Astrocyte of the hippocampus (primary cell): Measurements from ENCODE around the gene C6.

Experiments used
- DNase-seq: peaks from one replicate; pipeline ENCODE4 v3.0.0; 2011; ENCODE audit warnings: low read depth, low spot score

The C6 gene

GRCh38 chr5:41200506-41200905, 12.8 kb downstream of the C6 start:
- no peak for DNase-seq

DNA sequence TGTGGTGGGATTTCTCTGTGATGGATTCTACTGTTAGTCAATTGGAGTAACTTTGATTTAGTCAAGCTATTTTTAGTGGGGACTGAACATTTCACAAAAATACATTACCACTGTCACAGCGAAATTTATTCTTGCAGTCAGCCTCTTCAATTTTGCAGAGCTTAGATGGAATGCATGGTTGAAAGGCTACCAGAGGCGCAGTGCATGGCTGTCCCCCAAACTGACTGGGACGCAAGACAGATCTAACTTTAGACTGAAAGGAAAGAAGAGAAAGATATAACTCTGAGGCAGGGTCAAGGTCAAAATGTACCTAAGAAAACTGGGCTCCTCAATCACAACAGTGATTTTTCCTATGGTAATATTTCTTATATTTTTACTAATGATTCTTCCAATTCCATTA, 13.7 kb downstream of the C6 start:
- no peak for DNase-seq

DNA sequence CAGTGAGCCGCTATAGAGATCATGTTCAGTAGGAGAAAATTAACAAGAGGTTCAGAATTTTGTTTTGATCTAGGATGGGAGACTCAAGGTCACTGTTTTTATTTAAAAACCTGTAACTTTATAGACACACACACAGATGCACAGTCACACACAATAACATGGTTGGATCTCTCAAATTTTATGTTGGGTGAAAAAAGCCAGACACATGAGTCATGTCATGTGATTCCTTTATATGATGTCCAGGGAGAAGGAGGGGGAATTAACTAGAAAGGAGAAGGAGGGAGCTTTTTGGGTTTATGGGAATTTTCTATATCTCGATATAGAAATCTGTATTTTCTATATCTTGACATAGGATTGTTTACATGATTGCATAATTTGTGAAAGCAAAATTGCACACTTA, 17.1 kb downstream of the C6 start:
- no peak for DNase-seq

DNA sequence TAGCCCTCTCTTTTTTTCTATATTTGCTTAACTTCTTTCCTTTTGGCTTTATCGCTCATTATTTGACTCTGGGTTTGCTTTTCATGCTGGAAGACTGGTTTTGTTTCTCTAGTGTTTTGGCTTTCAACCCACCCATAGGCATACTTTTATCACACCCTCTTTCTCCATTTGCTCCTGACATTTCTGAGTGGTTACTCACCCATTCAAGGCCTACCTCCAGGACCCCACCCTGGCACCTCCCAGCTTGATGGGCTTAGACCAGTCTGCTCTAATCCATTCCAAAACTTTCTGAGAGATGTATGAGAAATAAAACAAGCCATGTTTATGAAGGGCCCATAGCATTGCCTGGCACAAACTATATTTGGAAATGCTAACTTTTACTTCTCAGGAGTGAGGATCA, 18.1 kb downstream of the C6 start:
- no peak for DNase-seq

DNA sequence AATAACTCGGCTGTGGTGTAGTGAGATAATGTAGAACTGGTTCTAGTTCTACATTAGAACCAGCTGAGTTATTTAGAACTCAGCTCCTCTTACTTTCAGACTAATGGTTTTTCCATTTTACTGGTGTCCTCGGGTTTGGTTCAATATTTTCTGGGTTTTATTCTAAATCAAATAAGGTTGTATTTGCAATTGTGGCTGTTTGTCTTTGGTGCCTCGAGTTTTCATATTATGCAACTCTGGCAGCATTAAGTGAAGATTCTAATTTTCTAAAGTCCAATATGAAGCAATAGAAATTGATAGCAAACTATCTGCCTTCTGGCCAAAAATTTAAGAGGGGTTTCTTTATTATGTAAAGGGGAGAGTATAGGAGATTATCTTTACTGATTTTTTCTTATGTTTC, 19.0 kb downstream of the C6 start:
- no peak for DNase-seq

DNA sequence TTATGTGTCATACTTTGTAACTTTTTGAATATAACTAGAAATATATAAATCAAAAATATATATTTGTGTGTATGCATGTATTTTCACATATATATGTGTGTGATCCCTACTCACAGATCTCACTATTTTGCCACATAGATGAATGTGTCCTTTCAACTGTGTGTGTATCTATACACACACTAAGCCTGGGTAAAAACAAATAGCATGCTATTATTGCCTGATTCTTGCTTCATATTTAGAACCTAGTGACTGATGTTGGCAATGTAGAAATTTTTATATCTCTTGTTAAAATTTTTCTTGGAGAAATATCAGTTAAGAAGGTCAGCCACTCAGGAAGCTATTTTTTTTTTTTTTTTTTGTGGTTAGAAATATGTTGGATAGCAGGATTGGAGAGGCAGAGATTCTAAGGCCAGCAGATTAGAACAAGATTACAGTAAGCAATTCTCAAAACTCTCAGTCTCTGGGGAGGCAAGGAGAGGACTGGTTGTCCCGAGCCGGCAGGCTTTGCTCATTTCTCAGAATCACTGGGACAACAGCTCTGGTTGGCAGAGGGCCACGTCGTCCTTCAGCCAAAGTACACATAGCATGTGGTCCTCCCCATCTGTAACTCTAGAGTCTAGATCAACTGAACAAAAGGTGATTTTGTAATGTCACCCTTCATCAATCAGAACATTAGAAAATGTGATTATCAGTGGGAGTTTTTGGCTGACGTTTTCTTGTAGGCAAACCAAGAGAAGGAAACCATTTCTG, 19.7 kb downstream of the C6 start:
- DNase-seq: peak; percentile 85

GRCh38 chr5:41191249-41191648, 22.1 kb downstream of the C6 start:
- no peak for DNase-seq

DNA sequence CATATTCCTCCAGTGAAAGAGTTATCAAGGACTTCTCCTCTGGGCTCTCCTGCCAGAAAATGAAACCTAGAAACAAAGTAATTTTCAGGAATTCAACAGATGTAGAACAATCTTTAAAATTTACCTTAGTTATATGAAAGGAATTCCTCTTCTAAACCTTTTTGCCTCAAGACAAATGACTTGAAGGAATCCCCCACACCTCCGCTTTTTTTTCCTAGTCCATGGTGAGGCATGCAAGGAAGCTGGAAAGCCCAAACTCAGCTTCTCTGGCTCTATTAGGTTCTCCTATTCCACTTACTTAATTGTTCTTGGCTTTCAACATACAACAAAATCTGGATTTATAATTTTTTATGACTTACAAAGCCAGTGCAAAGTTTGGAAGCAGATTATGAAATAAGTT, 27.2 kb downstream of the C6 start:
- DNase-seq: no peak

DNA sequence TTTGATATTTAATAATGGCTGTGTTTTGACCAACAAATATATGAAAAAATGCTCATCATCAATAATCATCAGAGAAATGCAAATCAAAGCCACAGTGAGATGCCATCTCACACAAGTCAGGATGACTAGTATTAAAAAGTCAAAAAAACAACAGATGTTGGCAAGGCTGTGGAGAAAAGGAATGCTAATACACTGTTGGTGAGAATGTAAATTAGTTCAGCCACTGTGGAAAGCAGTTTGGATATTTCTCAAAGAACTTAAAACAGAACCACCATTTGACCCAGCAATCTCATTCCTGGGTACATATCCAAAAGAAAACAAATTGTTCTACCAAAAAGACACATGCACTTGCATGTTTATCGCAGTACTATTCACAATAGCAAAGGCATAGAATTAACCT, 30.0 kb downstream of the C6 start:
- peak; percentile 36 for DNase-seq

- peak; percentile 31 for DNase-seq
Observed at GRCh38 chr5:41182666-41183065, 30.7 kb downstream of the C6 start.

- no peak for DNase-seq
Observed at GRCh38 chr5:41181691-41182564, 31.4 kb downstream of the C6 start.

GRCh38 chr5:41176952-41177351, 36.4 kb downstream of the C6 start:
- DNase-seq: no peak

DNA sequence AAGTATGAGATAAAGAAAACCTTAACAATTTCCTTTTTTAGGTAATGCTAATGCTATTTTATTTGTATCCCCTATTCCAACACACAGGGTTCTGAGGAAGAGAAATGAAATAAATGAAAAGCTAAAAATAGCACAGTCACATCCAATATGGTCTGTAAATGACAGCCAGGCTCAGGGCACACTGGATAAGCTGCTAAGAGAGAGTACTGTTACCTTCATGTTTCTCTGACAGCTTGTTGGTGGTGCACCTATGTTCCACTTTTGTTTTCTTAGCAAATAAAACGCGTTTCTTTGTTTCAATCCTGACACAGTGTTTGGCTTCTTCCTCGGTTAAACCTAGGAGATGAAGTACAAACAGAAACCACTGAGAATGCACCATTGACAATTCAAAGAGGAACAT, 41.3 kb downstream of the C6 start:
- no peak for DNase-seq

GRCh38 chr5:41161271-41161670, 52.1 kb downstream of the C6 start:
- DNase-seq: peak; percentile 37

GRCh38 chr5:41157272-41157894, 55.9 kb downstream of the C6 start:
- DNase-seq: no peak

- no peak for DNase-seq
Observed at GRCh38 chr5:41156739-41157138, 56.6 kb downstream of the C6 start.

DNA sequence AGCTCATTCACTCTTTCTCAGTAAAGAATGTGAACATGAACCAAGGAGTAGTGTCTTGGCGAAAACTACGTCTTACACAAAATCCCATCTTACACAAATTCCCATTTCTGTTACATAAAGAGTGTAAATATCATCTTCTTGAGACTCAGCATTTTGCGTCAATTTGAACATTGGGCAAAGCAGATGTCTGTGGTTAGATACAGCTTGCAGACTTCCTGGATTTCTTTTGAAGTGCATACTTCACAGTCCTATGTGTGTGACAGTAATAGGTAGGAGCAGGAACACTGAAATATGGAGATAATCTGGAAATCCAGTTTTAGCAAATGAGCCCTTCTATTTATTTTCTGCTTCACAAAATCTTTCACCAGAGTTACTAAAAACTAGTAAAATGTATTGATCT, 58.8 kb downstream of the C6 start:
- DNase-seq: peak; percentile 12

GRCh38 chr5:41151564-41151963, 61.8 kb downstream of the C6 start:
- DNase-seq: no peak

DNA sequence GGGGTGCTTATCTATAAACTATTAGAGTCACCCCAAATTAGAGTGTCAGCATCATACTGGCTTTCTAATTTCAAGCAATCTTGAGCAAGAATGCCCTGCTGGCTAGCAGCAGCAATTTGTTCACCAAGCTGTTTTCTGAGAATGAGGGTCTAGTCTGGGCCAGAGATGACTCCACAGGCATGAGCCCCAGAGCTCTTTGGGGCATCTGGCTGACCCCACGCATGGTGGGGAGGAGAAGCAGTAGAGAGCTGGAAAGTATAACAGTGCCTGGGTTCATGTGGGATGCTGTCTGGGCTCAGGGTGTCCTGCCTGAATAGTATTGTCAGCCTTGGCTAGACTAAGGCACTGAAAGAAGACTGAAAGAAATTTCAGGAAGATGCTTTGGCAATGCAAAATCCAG, 64.9 kb downstream of the C6 start:
- DNase-seq: no peak

DNA sequence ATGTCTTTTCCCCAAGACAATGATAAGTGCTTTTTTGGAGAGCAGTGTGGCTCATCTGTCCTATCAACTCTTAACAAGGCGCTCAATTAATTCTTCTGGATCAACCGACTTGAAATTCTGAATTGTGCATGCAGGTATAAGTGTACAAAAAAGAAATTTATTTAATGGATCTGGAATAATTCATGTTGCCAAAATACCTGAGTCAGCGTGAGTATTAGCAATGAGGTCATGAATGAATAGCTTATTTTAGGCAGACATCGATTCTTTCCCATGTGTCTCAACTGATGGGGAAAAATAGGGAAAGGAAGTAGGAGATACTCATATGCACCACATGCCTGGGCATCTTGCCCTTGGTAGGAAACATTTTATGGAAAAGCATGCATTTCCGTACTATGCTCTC, 68.0 kb downstream of the C6 start:
- DNase-seq: no peak

DNA sequence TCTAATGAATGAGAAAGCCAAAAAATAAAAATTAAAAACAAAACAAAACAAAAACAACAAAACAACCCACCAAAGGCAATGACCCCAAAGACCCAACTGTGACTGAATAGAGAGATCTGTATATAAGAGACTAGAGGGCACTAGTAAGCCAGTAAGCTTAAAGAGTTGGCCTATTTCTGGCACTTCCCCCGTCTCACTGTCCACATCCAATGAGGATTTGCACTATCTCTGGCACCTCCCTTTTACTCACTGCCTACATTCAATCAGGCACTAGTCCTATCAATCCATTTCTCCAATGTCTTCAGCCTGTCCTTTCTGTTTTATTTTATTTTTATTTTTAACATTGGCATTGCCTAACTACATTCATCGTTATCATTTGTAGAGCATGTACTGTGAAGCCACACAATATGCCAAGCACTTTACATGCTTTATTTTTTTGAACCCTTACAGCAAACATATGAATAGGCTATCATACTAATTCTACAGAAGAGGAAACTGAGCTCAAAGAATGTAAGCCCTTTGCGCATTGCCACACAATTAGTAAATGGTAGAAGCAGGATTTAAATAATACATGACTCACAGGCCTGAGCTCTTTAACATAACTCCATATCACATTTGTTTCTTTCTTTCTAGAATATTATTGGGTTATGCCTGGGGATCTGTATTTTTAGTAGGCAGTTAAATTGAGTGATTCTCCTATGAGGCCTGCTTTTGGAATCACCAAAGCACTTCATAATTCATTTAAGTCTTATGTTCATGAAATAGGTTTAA, 70.0 kb downstream of the C6 start:
- no peak for DNase-seq
